CD4-positive, alpha-beta T cell treated with Interleukin-10 for 1 hour (primary cell): Measurements from ENCODE around the gene OR6C76.
"Not testable (repeated sequence)": the region's sequence is repeated elsewhere in the genome, so short reads cannot be mapped to it uniquely, and the experiment has no call there.

Experiments used
- DNase-seq: peaks from one replicate; pipeline ENCODE4 v3.0.0-alpha.2; 2020

Gene OR6C76

GRCh38 chr12:55425954-55426353 is at the start of gene OR6C76:
OR6C76 (plus strand) TSS chr12:55426254; CDS start chr12:55426254, 0 bp downstream.
- no peak for DNase-seq

GRCh38 chr12:55385891-55386290 is 40.2 kb upstream of the OR6C76 start:
- DNase-seq = no peak

GRCh38 chr12:55392032-55392795 is 33.8 kb upstream of the OR6C76 start:
- no peak for DNase-seq

- DNase-seq = no peak
These were observed 29.7 kb upstream of the OR6C76 start for GRCh38 chr12:55396326-55396725.

DNA sequence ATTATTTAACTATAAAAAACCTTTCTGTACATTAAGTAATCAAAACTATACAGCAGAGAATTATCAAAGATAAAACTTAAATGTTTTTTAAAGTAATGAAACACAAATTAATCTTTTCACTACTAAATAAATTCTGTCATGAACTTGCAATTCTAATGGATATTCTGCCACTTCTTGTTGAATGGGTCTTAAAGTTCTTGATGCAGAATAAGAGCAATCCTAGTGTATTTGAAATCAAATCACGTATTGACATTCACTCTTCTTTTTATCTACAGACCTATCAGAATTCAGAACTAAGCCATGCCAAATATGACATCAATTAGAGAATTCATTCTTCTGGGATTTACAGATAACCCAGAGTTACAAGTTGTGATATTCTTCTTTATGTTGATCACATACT is 25.8 kb upstream of the OR6C76 start, which contains the start of gene OR6C65:
Gene OR6C65 (plus strand): TSS at position 301 of the 400 bp plus-strand sequence. CDS start 0 bp downstream, at position 301.
- DNase-seq = no peak

DNA sequence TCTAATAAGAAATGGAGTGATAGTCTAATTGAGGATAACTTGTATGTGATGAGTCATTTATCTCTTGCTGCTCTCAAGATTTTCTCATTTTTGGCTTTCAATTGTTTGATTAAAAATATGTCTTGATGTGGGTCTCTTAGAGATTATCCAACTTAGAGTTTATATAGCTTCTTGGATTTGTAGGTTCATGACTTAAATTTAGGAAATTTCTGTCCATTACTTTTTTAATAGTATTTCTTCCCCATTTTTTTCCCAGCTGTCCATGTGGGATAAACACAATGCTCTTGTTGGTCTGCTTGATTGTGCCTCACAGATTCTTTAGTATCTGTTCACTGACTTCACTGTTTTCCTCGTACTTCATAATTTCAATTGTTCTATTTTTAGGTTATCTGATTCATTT is 18.2 kb upstream of the OR6C76 start:
- no peak for DNase-seq

GRCh38 chr12:55409133-55409532 is 16.9 kb upstream of the OR6C76 start:
- not testable (repeated sequence) for DNase-seq

DNA sequence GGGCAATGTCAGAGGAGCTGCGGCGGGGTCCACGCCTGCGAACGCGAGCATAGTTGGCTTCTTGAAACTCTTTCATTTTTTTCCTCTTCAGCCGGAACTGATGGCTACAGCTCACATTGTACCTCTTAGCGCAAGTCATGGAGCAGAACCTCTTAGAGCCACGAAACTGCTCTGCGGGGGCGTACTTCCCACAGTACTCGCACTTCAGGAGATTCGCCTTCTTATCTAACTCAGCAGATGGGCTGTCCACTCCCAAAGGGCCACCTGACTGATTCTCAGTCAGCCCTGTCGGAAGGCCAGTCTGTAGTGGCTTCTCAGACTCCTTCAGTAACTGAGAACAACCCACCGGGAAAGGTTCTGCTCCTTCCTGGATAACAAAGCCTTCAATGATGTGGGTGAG is 13.9 kb upstream of the OR6C76 start:
- not testable (repeated sequence) for DNase-seq

DNA sequence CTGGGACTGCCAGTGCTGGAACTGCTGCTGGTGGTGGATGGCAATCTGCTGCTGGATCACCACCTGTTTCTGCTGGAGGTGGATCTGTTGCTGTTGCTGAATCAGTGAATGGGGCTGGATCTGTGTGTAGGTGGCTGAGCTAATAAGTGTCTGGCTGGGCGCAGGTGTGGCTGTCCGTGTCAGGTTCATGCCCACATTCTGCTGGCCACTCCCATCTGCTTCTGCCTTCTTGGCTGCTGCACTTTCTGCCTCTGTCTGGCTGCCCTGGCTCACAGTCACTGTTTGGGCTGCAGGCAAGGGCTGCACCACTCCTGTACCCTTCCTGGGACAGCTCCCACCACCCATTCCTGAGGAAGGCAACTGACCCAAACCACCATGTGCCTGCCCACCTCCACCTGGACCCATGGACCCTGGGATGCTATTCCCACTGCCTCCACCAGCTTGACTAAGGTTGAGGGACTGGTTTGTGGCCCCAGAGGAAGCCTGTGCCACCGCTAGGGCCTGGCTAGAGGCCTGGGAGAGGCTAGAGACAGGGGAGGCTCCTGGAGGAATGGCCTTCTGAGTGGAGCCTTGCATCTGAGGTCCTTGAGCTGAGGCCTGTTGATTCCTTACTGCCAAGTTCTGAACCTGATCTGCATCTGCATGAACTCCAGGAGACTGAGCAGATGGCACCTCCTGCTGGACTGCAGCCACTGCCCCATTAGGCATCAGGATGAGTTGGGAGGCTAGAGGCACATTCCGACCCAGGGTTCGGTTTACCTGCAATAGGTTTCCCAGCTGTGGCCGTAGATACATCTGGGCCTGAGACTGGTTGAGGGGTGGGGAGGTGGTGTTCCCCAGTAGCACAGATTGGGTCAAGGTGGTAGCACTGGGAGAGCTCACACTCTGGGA is 12.3 kb upstream of the OR6C76 start:
- DNase-seq = not testable (repeated sequence)

DNA sequence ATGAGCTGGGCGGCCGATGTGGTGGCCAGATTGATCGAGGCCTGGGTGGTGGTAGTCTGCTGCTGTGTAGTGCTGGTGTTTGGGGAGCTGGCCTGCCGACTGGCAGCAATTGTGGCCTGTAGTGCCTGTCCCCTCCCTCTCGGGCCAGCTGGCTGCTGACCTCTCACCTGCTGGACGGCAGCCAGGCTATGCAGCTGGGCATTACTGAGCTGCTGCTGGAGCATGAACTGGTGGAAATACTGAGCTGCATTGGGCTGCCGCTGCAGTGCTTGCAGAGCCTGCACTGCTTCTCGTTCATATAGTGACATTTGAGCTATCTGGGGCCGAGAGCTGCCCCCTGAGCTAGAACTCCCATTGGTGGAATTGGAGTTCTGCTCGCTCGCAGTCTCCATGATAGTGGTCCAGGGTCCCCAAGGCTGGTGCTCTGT is 11.6 kb upstream of the OR6C76 start:
- not testable (repeated sequence) for DNase-seq

GRCh38 chr12:55414889-55415288 is 11.2 kb upstream of the OR6C76 start:
- DNase-seq = not testable (repeated sequence)

- no peak for DNase-seq
These were observed 9.1 kb upstream of the OR6C76 start for GRCh38 chr12:55416961-55417360.

DNA sequence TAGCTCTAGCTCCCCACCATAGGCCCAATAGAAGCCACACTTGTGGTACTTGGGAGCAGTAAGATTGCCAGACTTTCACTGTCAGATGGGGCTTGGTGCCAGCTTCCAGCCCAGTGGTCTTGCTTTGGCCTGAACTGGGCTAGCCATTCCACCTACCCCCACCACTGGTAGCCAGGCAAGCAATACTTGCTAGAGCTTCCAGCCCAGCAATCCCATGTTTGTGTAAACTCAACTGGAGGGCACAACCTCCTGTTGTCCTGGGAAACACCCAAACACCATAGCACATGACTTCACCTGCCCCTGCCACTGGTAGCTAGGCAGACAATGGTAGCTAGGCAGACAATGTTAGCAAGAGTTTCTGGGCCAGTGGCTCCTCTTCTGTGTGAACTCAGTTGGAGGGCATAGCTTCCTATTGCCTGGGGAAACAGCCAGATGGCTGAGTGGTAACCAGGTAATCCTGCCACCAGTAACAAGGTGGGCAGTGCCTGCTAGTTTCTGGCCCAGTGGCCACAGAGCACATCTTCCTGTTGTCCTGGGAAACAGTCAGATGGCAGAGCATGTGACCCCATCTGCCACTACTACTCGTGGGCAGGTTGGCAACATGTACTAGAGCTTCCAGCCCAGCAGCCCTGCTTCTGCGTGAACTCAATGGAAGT is 5.6 kb upstream of the OR6C76 start:
- DNase-seq = no peak

DNA sequence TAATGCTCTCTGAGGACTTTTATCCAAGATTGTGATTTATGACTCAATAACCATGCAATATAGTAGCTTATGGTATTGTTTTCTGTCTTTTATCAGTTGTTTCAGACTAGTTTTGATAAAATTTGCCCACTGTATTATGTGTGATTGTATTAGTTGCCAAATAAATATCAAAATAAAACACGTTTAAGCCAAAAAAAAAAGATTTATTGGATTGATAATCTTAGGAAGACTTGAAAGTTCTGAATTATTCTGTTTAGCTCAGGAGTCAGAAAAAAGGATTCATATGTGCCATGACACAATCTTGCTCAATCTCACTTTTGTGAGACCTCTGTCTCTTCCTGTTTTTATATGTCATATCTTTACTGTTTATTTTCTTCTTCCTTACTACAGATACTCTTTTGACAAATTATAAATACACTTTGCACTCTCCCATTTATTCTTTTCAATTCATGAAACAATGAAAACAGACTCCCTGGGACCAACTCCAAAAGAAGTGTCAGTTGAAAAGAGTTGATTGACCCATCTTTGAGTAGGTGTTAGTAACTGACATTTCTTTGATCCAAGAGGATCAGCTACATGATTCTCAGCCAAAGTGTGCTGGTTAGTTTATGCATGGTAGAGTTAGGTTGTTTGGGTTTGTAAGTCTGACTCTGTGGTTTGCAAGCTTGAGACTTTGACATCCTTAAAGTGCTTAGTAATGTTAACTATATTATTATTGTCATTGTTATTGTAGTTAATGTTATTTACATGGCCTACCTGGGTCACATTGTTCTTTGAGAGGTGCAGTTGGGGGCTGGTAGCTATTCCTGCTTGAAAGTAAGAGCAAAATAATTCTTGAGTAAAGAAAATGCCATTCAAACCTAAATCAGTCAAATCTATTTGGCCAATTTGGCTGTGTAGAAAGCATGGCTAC is 2.5 kb downstream of the OR6C76 start:
- DNase-seq = no peak

- not testable (repeated sequence) for DNase-seq
These were observed 15.2 kb downstream of the OR6C76 start for GRCh38 chr12:55441233-55441632.

- no peak for DNase-seq
These were observed 17.7 kb downstream of the OR6C76 start, which contains the start of gene OR6C2 for GRCh38 chr12:55443776-55444175. OR6C2 (plus strand) TSS chr12:55444076; CDS start chr12:55452214, 8,138 bp downstream.

DNA sequence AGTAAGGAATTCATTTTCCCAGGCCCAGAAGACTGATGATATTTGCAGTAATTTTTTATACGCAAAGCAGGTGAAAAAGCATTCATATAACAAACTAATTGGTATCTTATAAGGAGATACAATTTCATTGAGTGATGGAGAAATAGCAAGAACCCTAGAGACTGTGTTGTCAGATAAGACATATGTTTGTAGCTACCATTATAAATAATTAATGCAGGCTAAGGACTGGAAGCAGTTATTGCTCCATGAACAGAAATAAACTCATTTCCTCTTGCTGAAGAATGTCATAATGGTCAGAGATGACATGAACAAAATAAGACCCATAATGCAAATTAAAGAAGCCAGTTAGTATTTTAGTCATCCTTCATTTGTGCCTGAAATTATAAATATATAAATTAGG is 19.3 kb downstream of the OR6C76 start:
- no peak for DNase-seq

DNA sequence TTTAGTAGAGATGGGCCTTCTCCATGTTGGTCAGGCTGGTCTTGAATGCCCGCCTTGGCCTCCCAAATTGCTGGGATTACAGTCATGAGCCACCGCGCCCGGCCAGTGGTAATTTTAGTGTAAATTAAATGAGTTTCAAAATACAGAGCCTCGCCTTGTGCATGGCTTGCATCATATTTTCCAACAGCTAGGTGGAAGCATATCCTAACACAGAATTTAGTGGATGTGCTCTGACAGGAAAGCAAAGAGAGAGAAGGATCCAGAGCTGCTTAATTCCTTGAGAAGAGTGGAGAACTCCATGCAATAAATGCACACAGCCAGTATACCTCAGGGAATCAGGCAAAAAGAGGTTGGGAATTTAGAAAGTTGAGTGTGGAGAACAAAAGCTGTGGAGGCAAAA is 20.3 kb downstream of the OR6C76 start:
- DNase-seq = no peak

DNA sequence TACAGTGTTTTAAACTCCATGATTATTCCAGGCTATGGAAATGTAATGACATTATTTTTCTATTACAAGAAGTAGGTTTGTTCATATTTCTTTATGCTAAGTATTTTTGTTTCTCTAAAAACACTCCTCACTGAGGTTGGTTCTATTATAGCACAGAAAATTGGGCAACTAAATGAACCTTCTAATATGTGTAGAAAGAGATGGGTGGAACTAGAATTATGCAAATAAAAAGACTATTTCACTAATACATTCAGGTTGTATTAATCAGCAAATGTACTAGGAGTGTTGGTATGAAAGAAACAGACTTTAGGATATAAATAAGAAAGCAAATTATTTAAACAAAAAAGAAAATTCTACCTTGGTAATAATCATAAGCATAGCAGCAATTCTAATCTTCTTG is 22.8 kb downstream of the OR6C76 start:
- DNase-seq = no peak

- DNase-seq = not testable (repeated sequence)
These were observed 38.9 kb downstream of the OR6C76 start for GRCh38 chr12:55464926-55465325.

GRCh38 chr12:55467836-55468235 is 41.8 kb downstream of the OR6C76 start:
- no peak for DNase-seq

DNA sequence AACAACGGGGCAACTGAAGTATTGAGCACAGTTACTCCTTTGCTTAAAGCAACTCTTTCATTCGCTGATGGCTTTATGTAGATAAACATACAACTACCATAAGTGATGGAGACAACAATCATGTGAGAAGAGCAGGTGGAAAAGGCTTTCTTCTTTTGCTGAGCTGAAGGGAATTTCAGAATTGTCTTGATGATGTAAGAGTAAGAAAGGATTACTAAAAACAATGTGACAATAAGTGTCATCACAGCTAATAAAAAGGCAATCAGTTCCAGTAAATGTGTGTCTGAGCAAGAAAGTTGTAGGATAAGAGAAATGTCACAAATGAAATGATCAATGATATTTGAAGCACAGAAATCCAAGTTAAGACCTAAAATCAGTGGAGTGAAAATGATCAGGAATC is 43.2 kb downstream of the OR6C76 start:
- DNase-seq = no peak
